BE2C (cell line): ENCODE data around the gene AACS.
"Not testable (repeated sequence)": the region's sequence is repeated elsewhere in the genome, so short reads cannot be mapped to it uniquely, and the experiment has no call there.

Experiments
- DNase-seq: peaks from one replicate; pipeline ENCODE4 v3.0.0-alpha.2; 2020
- H3K27me3 ChIP-seq: fragments of 250-450 bp; sonication (Bioruptor Pico); 2 replicates; pipeline ENCODE4 v1.5.1; 2020; ENCODE audit warnings: mild to moderate bottlenecking
- H3K36me3 ChIP-seq: fragments of 250-450 bp; sonication (Bioruptor Pico); 2 replicates; pipeline ENCODE4 v1.5.1; 2020; ENCODE audit warnings: mild to moderate bottlenecking
- H3K4me1 ChIP-seq: fragments of 250-450 bp; sonication (Bioruptor Pico); 2 replicates; pipeline ENCODE4 v1.5.1; 2020
- H3K4me3 ChIP-seq: 2 replicates; pipeline ENCODE4 v1.5.1; 2011; ENCODE audit warnings: low read depth, low read length
- H3K9me3 ChIP-seq: fragments of 250-450 bp; sonication (Bioruptor Pico); 2 replicates; pipeline ENCODE4 v1.5.1; 2020
- CTCF ChIP-seq: IDR thresholded peaks from 2 replicates; pipeline ENCODE4 v1.5.1; 2012; ENCODE audit warnings: mild to moderate bottlenecking, low read depth, low read length

AACS gene

GRCh38 chr12:125081427-125081826 lies 16.2 kb downstream of the AACS start:
- H3K4me1 ChIP-seq, result no peaks in the 10 kb centered on the region; the same call in 1 of the 2 replicates
- H3K9me3 ChIP-seq, result no peaks in the 10 kb centered on the region
- H3K27me3 ChIP-seq, result no peaks in the 10 kb centered on the region
- no peak for TF ChIP-seq CTCF
- DNase-seq, result no peak
- H3K4me3 ChIP-seq, result no peak overlapping the region
- H3K36me3 ChIP-seq, result peaks cover 45% of the 10 kb centered on the region

- Histone ChIP-seq H3K36me3 (peaks cover 37% of the 10 kb centered on the region), H3K27me3 (no peaks in the 10 kb centered on the region), H3K4me1 (no peaks in the 10 kb centered on the region; the same call in 1 of the 2 replicates), H3K4me3 (no peak overlapping the region), H3K9me3 (no peaks in the 10 kb centered on the region)
- DNase-seq, result no peak
- TF ChIP-seq CTCF, result no peak
Measured at GRCh38 chr12:125083072-125083471, 17.8 kb downstream of the AACS start.

GRCh38 chr12:125088199-125088598 lies 23.0 kb downstream of the AACS start:
- not testable (repeated sequence) for H3K9me3 ChIP-seq, H3K4me3 ChIP-seq, H3K4me1 ChIP-seq, H3K27me3 ChIP-seq, DNase-seq
- peaks cover 39% of the 10 kb centered on the region for H3K36me3 ChIP-seq

GRCh38 chr12:125089083-125089482 lies 23.8 kb downstream of the AACS start:
- H3K9me3 ChIP-seq, result no peaks in the 10 kb centered on the region
- H3K27me3 ChIP-seq, result no peaks in the 10 kb centered on the region
- H3K4me3 ChIP-seq, result no peak overlapping the region
- DNase-seq, result no peak
- peaks cover 38% of the 10 kb centered on the region for H3K36me3 ChIP-seq
- TF ChIP-seq CTCF, result 0 out of 2 replicates have a peak, but pooled peaks have one; percentile 11
- H3K4me1 ChIP-seq, result no peaks in the 10 kb centered on the region

GRCh38 chr12:125089626-125090025 lies 24.4 kb downstream of the AACS start:
- Histone ChIP-seq H3K36me3 (peaks cover 38% of the 10 kb centered on the region), H3K27me3 (no peaks in the 10 kb centered on the region), H3K4me3 (no peak overlapping the region), H3K9me3 (no peaks in the 10 kb centered on the region), H3K4me1 (no peaks in the 10 kb centered on the region)
- no peak for DNase-seq
- no peak for TF ChIP-seq CTCF

GRCh38 chr12:125090437-125090836 lies 25.2 kb downstream of the AACS start:
- no peak for TF ChIP-seq CTCF
- H3K9me3 ChIP-seq, result no peaks in the 10 kb centered on the region
- peaks cover 35% of the 10 kb centered on the region for H3K36me3 ChIP-seq
- no peak for DNase-seq
- no peaks in the 10 kb centered on the region for H3K4me1 ChIP-seq
- no peaks in the 10 kb centered on the region for H3K27me3 ChIP-seq
- no peak overlapping the region for H3K4me3 ChIP-seq

GRCh38 chr12:125091401-125091800 lies 26.2 kb downstream of the AACS start:
- no peak for TF ChIP-seq CTCF
- H3K9me3 ChIP-seq, result no peaks in the 10 kb centered on the region
- peaks cover 28% of the 10 kb centered on the region for H3K36me3 ChIP-seq
- DNase-seq, result no peak
- no peak overlapping the region for H3K4me3 ChIP-seq
- no peaks in the 10 kb centered on the region for H3K27me3 ChIP-seq
- H3K4me1 ChIP-seq, result no peaks in the 10 kb centered on the region
